HuH-7.5 (cell line): ENCODE measurements around the gene HNRNPLL.

ENCODE experiments used
- DNase-seq: peaks from one replicate; pipeline ENCODE4 v3.0.0; 2011; ENCODE audit warnings: low spot score

The HNRNPLL gene

GRCh38 chr2:38528008-38528442, 74.7 kb downstream of the HNRNPLL start:
- DNase-seq: peak; percentile 41

- DNase-seq: no peak
Observed at GRCh38 chr2:38527338-38528007, 75.3 kb downstream of the HNRNPLL start.

- DNase-seq: no peak
Observed at GRCh38 chr2:38526195-38526594, 76.5 kb downstream of the HNRNPLL start.

- no peak for DNase-seq
Observed at GRCh38 chr2:38524580-38524979, 78.1 kb downstream of the HNRNPLL start.

GRCh38 chr2:38523728-38524437, 78.8 kb downstream of the HNRNPLL start:
- DNase-seq: no peak

GRCh38 chr2:38522754-38523349, 79.9 kb downstream of the HNRNPLL start:
- no peak for DNase-seq

- DNase-seq: no peak
Observed at GRCh38 chr2:38521835-38522234, 80.9 kb downstream of the HNRNPLL start.

- no peak for DNase-seq
Observed at GRCh38 chr2:38517284-38517683, 85.4 kb downstream of the HNRNPLL start.

GRCh38 chr2:38516526-38516925, 86.2 kb downstream of the HNRNPLL start:
- no peak for DNase-seq

- DNase-seq: no peak
Observed at GRCh38 chr2:38516122-38516521, 86.6 kb downstream of the HNRNPLL start.

GRCh38 chr2:38515155-38516074, 87.3 kb downstream of the HNRNPLL start:
- DNase-seq: no peak

GRCh38 chr2:38514603-38515154, 88.0 kb downstream of the HNRNPLL start:
- DNase-seq: no peak

GRCh38 chr2:38512211-38512610, 90.5 kb downstream of the HNRNPLL start:
- DNase-seq: no peak
